Endothelial cell of umbilical vein (primary cell): ENCODE results near the gene OTOP2.

Source experiments
- CTCF ChIP-seq, 2 donors: IDR thresholded peaks; 1 replicate in 1 of 2; 2 replicates in 1 of 2; pipeline ENCODE4 v1.5.1; 2011; ENCODE audit warnings: low read length in 2 of 2, mild to moderate bottlenecking in 2 of 2, moderate library complexity in 2 of 2, control low read depth in 1 of 2, inconsistent platforms in 1 of 2, low read depth in 1 of 2; ENCODE audit not compliant: insufficient read depth in 1 of 2; ENCODE audit errors: extremely low read depth in 1 of 2
- EZH2 ChIP-seq: IDR thresholded peaks from 2 replicates; pipeline ENCODE4 v1.6.1; 2012; ENCODE audit warnings: borderline replicate concordance, low read depth, mild to moderate bottlenecking, moderate library complexity, low read length, inconsistent platforms; ENCODE audit not compliant: severe bottlenecking
- GATA2 ChIP-seq: IDR thresholded peaks from 2 replicates; pipeline ENCODE4 v1.7.0; 2011; ENCODE audit warnings: low read depth, mild to moderate bottlenecking, moderate library complexity, mixed read lengths, low read length; ENCODE audit not compliant: insufficient read length, insufficient read depth
- MAX ChIP-seq: IDR thresholded peaks from 2 replicates; pipeline ENCODE4 v1.6.1; 2011; ENCODE audit not compliant: insufficient read depth, insufficient read length
- MYC ChIP-seq: IDR thresholded peaks from one replicate; pipeline ENCODE4 v1.6.1; 2011; ENCODE audit warnings: mild to moderate bottlenecking, low read depth, low read length
- POLR2A ChIP-seq: IDR thresholded peaks from 2 replicates; pipeline ENCODE4 v1.6.1; 2012; ENCODE audit warnings: low read depth, mild to moderate bottlenecking, control low read depth, low read length
- POLR2AphosphoS5 ChIP-seq: IDR thresholded peaks from 2 replicates; pipeline ENCODE4 v1.6.1; 2012; ENCODE audit warnings: low read depth, mild to moderate bottlenecking, control low read depth, low read length, moderate library complexity; ENCODE audit not compliant: insufficient read depth

DNA sequence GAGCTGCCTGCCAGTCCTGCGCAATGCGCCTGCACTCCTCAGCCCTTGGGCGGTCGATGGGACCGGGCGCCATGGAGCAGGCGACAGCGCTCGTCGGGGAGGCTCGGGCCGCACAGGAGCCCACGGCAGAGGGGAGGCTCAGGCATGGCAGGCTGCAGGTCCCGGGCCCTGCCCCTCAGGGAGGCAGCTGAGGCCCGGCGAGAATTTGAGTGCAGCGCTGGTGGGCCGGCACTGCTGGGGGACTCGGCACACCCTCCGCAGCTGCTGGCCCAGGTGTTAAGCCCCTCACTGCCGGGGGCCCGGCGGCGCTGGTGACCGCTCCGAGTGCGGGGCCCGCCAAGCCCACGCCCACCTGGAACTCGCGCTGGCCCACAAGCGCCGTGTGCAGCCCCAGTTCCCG is 17.1 kb upstream of the OTOP2 start:
- TF ChIP-seq CTCF (IDR thresholded peaks at IDR 0.05; ENCODE audit: extremely low read depth in 1 of 2, insufficient read depth in 1 of 2, low read depth in 1 of 2, low read length in 2 of 2) (no peak), EZH2 (no peak), POLR2AphosphoS5 (no peak), POLR2A (no peak), MAX (no peak), MYC (no peak), GATA2 (no peak)
